Tibial nerve (tissue), 4 donors: ENCODE data around the gene CDC42BPB.

Experiments used
- EP300 ChIP-seq, 2 donors: sonication (generic); formaldehyde crosslinking; IDR thresholded peaks; one replicate each; pipeline ENCODE4 v1.6.1; 2017; ENCODE audit warnings: antibody characterized with exemption in 2 of 2, mild to moderate bottlenecking in 1 of 2
- POLR2A ChIP-seq, 2 donors: fragments of 450-650 bp; IDR thresholded peaks; one replicate each; pipeline ENCODE4 v1.6.1; 2017; ENCODE audit warnings: antibody characterized with exemption in 2 of 2, mild to moderate bottlenecking in 2 of 2, moderate library complexity in 2 of 2
- TF ChIP-seq, protein P1 (sequence below), 5 experiments: fragments of 200-600 bp in 3 of 5; fragments of 450-650 bp in 2 of 5; sonication (generic) in 3 of 5; IDR thresholded peaks; one replicate each; pipeline ENCODE4 v1.5.1; 2016 to 2019; ENCODE audit warnings: antibody characterized with exemption in 5 of 5, mild to moderate bottlenecking in 3 of 5, moderate library complexity in 2 of 5

DNA sequence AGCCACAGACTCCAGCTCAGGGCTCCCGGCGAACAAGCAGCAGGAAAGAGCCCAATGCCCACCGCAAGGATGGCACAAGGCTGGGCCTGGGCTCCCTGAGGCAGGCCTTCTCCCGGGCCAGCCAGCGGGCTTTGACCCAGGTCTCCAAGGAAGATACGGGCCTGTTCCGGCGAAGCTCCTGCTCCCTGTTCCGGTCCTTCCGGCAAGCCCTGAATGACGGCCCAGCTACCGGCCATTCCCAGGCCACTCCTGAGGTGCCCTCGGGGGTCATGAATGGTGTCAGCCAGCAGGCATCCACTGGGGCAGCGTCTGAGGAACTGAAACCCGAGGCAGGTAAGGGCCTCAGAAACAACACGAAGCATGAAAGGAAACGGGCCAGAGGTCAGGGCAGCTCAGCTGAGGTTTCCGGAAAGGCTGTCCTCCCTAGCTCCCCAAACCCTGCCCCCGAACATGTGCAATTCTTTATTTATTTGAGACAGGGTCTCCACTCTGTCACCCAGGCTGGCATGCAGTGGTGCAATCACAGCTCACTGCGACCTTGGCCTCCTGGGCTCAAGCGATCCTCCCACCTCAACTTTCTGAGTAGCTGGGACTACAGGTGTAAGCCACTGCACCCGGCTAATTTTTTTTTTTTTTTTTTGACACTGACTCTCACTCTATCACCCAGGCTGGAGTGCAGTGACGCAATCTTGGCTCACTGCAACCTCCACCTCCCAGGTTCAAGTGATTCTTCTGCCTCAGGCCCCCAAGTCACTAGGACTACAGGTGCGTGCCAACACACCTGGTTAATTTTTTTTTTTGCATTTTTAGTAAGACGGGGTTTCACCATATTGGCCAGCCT, 43.2 kb upstream of the CDC42BPB start:
- TF ChIP-seq, protein P1, sequence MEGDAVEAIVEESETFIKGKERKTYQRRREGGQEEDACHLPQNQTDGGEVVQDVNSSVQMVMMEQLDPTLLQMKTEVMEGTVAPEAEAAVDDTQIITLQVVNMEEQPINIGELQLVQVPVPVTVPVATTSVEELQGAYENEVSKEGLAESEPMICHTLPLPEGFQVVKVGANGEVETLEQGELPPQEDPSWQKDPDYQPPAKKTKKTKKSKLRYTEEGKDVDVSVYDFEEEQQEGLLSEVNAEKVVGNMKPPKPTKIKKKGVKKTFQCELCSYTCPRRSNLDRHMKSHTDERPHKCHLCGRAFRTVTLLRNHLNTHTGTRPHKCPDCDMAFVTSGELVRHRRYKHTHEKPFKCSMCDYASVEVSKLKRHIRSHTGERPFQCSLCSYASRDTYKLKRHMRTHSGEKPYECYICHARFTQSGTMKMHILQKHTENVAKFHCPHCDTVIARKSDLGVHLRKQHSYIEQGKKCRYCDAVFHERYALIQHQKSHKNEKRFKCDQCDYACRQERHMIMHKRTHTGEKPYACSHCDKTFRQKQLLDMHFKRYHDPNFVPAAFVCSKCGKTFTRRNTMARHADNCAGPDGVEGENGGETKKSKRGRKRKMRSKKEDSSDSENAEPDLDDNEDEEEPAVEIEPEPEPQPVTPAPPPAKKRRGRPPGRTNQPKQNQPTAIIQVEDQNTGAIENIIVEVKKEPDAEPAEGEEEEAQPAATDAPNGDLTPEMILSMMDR (IDR thresholded peaks at IDR 0.05) = no peak
- TF ChIP-seq POLR2A (IDR thresholded peaks at IDR 0.05) (no peak), EP300 (IDR thresholded peaks at IDR 0.05) (no peak)
